Measurements from ENCODE around the gene PAPPA2. TPM values are rescaled to one million over a fixed set of nuclear protein-coding genes. Genes with fewer than 3 reads are reported as not detected.
A peak's percentile ranks its signal among the peaks of the same experiment; 100 is the strongest.

PAPPA2 gene
- total RNA-seq, 1 experiment from 2014 or later: not detected

DNA sequence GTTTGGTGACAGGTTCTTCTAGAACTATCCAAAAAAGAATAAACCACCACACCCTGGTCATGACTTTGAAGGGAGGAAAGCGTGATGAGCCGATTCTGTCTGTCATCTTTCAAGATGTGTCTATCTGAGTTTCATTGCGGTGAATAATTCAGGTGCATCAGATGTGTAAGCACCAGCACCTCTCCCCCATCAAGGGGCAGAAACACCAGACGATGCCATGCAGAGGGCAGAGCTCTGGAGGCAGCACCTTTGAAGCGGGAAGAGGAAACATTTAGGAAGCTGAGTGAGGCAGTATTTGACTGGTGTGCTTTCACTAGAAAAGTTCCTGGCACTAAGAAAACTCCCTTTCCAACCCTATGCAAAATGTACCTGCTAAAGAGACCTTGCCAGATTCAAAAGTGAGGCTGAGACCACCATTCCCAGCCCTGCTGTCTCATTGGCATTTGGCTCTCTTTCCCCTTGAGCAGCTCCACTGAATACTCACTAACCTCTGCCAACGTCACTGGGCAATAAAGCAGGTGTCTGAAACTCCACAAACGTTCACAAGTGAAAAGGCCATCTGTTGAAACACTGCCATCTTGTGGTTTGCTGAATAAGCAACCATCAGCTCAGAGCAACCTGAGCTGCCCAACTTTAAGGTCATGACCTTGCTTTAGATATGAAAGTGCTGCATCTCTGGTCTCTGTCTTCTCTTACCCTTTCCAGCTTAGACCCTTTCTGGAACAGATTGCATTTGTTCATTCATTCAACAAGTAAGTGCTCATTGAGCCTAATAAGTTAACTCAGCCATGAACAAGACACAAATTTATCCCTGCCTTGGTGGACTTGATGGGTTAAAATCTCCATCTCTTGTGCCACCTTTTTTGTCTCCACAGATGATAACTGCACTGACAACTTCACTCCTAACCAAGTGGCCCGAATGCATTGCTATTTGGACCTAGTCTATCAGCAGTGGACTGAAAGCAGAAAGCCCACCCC, 228.6 kb downstream of the PAPPA2 start:
- ATAC-seq: peak; percentile 64
- intact Hi-C loops (cut with micrococcal nuclease): loop anchor here (1.0 to 5.0 kb wide), 2 partner anchors 131 to 314 kb away; no protein-coding TSS in a partner anchor
- POLR2A ChIA-PET (ENCODE audit: unreplicated experiment): no interaction called here
- TF ChIP-seq, protein P1, sequence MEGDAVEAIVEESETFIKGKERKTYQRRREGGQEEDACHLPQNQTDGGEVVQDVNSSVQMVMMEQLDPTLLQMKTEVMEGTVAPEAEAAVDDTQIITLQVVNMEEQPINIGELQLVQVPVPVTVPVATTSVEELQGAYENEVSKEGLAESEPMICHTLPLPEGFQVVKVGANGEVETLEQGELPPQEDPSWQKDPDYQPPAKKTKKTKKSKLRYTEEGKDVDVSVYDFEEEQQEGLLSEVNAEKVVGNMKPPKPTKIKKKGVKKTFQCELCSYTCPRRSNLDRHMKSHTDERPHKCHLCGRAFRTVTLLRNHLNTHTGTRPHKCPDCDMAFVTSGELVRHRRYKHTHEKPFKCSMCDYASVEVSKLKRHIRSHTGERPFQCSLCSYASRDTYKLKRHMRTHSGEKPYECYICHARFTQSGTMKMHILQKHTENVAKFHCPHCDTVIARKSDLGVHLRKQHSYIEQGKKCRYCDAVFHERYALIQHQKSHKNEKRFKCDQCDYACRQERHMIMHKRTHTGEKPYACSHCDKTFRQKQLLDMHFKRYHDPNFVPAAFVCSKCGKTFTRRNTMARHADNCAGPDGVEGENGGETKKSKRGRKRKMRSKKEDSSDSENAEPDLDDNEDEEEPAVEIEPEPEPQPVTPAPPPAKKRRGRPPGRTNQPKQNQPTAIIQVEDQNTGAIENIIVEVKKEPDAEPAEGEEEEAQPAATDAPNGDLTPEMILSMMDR (conservative IDR thresholded peaks at IDR 0.05; ENCODE audit: low read depth, low read length): peak; percentile 77
- TF ChIP-seq EZH2phosphoT487 (IDR thresholded peaks at IDR 0.05; ENCODE audit: borderline replicate concordance, low read length) (no peak), EZH2 (IDR thresholded peaks at IDR 0.05; ENCODE audit: low read length, unreplicated experiment) (no peak)
- H3K9ac ChIP-seq (ENCODE audit: low read length): no peak overlapping the region
- CTCF ChIA-PET: interaction anchor here (0.5 to 0.9 kb wide), 6 partner anchors 21 to 136 kb away, joined by 3 to 6 read pairs (median 3); no protein-coding TSS in a partner anchor
- 0 out of 2 replicates have a peak, but pooled peaks cover 4% of the 10 kb centered on the region for H3K27me3 ChIP-seq (ENCODE audit: low read length)
- no TSS peak for BruUV-seq (replicated peaks)
- no peak overlapping the region for H3K27ac ChIP-seq (ENCODE audit: low read length)
- H2AFZ ChIP-seq (ENCODE audit: low read length): no peak overlapping the region
- no peaks in the 10 kb centered on the region for H4K20me1 ChIP-seq (ENCODE audit: low read length)
- H3K4me1 ChIP-seq (ENCODE audit: insufficient read depth, low read length): peaks cover 3% of the 10 kb centered on the region
- H3K79me2 ChIP-seq (ENCODE audit: low read length): no peaks in the 10 kb centered on the region
- no peaks in the 10 kb centered on the region for H3K9me3 ChIP-seq (ENCODE audit: low read length)
- no peaks in the 10 kb centered on the region for H3K9me2 ChIP-seq (replicated peaks; ENCODE audit: low read length)
- no peak overlapping the region for H3K4me2 ChIP-seq (ENCODE audit: low read length)
- no peaks in the 10 kb centered on the region for H3F3A ChIP-seq (ENCODE audit: low read length, unreplicated experiment)
- DNase-seq: peak; percentile 59
- no peaks in the 10 kb centered on the region for H3K36me3 ChIP-seq (ENCODE audit: low read depth, low read length)
- H3K4me3 ChIP-seq (ENCODE audit: low read length): no peak overlapping the region

DNA sequence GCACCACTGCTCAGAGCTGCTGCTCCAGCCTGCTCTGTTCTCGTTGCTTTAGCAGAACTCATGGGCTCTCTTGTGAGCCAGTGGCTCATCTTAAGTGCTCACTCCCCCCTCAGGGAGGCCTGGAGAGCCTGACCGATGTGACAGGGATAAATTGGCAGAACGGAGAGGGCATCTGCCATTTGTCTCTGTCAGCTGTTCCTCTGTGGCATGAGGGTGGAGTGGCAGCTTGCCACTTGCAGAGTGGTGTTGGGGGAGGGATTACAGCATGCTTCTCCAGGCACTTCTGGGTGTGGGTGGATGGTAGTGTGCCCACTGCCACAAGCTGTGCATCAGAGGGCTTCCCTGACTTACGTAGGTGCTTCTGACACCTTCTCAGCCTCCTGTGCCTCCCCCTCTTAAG, 229.5 kb downstream of the PAPPA2 start:
- H4K20me1 ChIP-seq (ENCODE audit: low read length): no peaks in the 10 kb centered on the region
- no peaks in the 10 kb centered on the region for H3K9me2 ChIP-seq (replicated peaks; ENCODE audit: low read length)
- no peak overlapping the region for H2AFZ ChIP-seq (ENCODE audit: low read length)
- no peaks in the 10 kb centered on the region for H3F3A ChIP-seq (ENCODE audit: low read length, unreplicated experiment)
- BruUV-seq (replicated peaks): no TSS peak
- H3K4me2 ChIP-seq (ENCODE audit: low read length): no peak overlapping the region
- 0 out of 2 replicates have a peak, but pooled peaks cover 4% of the 10 kb centered on the region for H3K27me3 ChIP-seq (ENCODE audit: low read length)
- H3K4me3 ChIP-seq (ENCODE audit: low read length): no peak overlapping the region
- TF ChIP-seq EZH2 (IDR thresholded peaks at IDR 0.05; ENCODE audit: low read length, unreplicated experiment) (no peak), EZH2phosphoT487 (IDR thresholded peaks at IDR 0.05; ENCODE audit: borderline replicate concordance, low read length) (no peak)
- TF ChIP-seq, protein P1 (conservative IDR thresholded peaks at IDR 0.05; ENCODE audit: low read depth, low read length): no peak
- POLR2A ChIA-PET (ENCODE audit: unreplicated experiment): no interaction called here
- intact Hi-C loops (cut with micrococcal nuclease): loop anchor here (5.0 kb wide), 1 partner anchor 315 kb away; no protein-coding TSS in a partner anchor
- H3K27ac ChIP-seq (ENCODE audit: low read length): no peak overlapping the region
- no peaks in the 10 kb centered on the region for H3K36me3 ChIP-seq (ENCODE audit: low read depth, low read length)
- ATAC-seq: no peak
- peaks cover 5% of the 10 kb centered on the region for H3K4me1 ChIP-seq (ENCODE audit: insufficient read depth, low read length)
- H3K79me2 ChIP-seq (ENCODE audit: low read length): no peaks in the 10 kb centered on the region
- no peaks in the 10 kb centered on the region for H3K9me3 ChIP-seq (ENCODE audit: low read length)
- CTCF ChIA-PET: no interaction called here
- DNase-seq: no peak
- H3K9ac ChIP-seq (ENCODE audit: low read length): no peak overlapping the region
